ENCODE data around the gene SLC52A1. TPM values are rescaled to one million over a fixed set of nuclear protein-coding genes. Genes with fewer than 3 reads are reported as not detected.

Gene SLC52A1
- total and polyA plus RNA-seq, 10 of the 15 experiments (the other 5 are each of a cell fraction or from before 2014, with no cell fraction given) = 0.04 to 0.11 TPM; not detected in 8

- Histone ChIP-seq H3K4me3 (peak overlapping the region; percentile 99), H3K4me1 (ENCODE audit: control insufficient read depth, insufficient read depth, low read length) (peaks cover 11% of the 10 kb centered on the region), H3K27ac (ENCODE audit: control insufficient read depth, insufficient read depth) (peak overlapping the region; percentile 76), H3K27me3 (replicated peaks in 1 of 2; ENCODE audit: control insufficient read depth in 2 of 2, insufficient read depth in 2 of 2, low read length in 1 of 2) (no peaks in the 10 kb centered on the region), H2AFZ (ENCODE audit: control insufficient read depth, low read depth, low read length) (peak overlapping the region; percentile 51), H3K9ac (ENCODE audit: control insufficient read depth, insufficient read depth, low read length) (peak overlapping the region; percentile 87), H3K9me3 (replicated peaks; ENCODE audit: control insufficient read depth, insufficient read depth, low read length) (no peaks in the 10 kb centered on the region), H4K20me1 (ENCODE audit: control insufficient read depth, insufficient read depth) (no peaks in the 10 kb centered on the region), H3K4me2 (ENCODE audit: control insufficient read depth, insufficient read depth) (peak overlapping the region; percentile 99), H3K36me3 (ENCODE audit: control insufficient read depth in 2 of 2, insufficient read depth in 2 of 2, low read length in 1 of 2) (peaks cover 10 to 16% of the 10 kb centered on the region in 2 experiments; a peak in 3 of 4 replicates), H3K79me2 (ENCODE audit: control insufficient read depth, insufficient read depth, low read length) (peaks cover 25% of the 10 kb centered on the region)
- DNase-seq (ENCODE audit: low read depth, low spot score) (no peak), ATAC-seq (peak; percentile 9), FAIRE-seq (no peak)
- RAD21 ChIA-PET (ENCODE audit: unreplicated experiment) = interaction anchor here (1.1 to 1.7 kb wide), 4 partner anchors 10 to 58 kb away, joined by 3 to 15 read pairs (median 8); partner anchors contain the start of genes CAMTA2, RNF167, SLC25A11 and SPAG7
- SMC1A ChIA-PET (ENCODE audit: uncharacterized antibody, unreplicated experiment) = interaction anchor here (1.0 to 1.6 kb wide), 3 partner anchors 10 to 31 kb away, joined by 3 to 10 read pairs (median 4); partner anchors contain the start of genes CAMTA2 and SPAG7
- 1% methylated on average over 33 of the region's 55 CpGs for WGBS (ENCODE audit: insufficient coverage, insufficient replicate concordance, low lambda C conversion rate, missing lambda C conversion rate)
- TF ChIP-seq TARDBP (IDR thresholded peaks at IDR 0.05; ENCODE audit: borderline replicate concordance) = no peak
- 0 out of 2 replicates have a peak, but pooled peaks have one; percentile 44 for TF ChIP-seq MXI1 (IDR thresholded peaks at IDR 0.05; ENCODE audit: low read depth, low read length)
- BruUV-seq (replicated peaks) = no TSS peak
- POLR2A ChIA-PET = interaction anchor here (0.6 to 3.7 kb wide), 10 partner anchors 9 to 488 kb away, joined by 3 to 22 read pairs (median 5); partner anchors contain the start of genes CAMTA2, DERL2, MIS12 and PFN1
- in situ Hi-C loops (cut with MboI) = no loop called here
- intact Hi-C loops (cut with micrococcal nuclease; ENCODE audit: unreplicated experiment) = loop anchor here (5.0 kb wide), 1 partner anchor 34 kb away; no protein-coding TSS in a partner anchor
- CTCF ChIA-PET = interaction anchor here (0.6 to 2.5 kb wide), 4 partner anchors 11 to 186 kb away, joined by 3 to 12 read pairs (median 4); no protein-coding TSS in a partner anchor
Measured at GRCh38 chr17:4998027-4998731, 37.0 kb downstream of the SLC52A1 start.
